Measurements from ENCODE around the gene CTSK. TPM values are rescaled to one million over a fixed set of nuclear protein-coding genes. Genes with fewer than 3 reads are reported as not detected.

Gene CTSK
- total RNA-seq, 1 experiment from 2014 or later = 5.6 TPM

DNA sequence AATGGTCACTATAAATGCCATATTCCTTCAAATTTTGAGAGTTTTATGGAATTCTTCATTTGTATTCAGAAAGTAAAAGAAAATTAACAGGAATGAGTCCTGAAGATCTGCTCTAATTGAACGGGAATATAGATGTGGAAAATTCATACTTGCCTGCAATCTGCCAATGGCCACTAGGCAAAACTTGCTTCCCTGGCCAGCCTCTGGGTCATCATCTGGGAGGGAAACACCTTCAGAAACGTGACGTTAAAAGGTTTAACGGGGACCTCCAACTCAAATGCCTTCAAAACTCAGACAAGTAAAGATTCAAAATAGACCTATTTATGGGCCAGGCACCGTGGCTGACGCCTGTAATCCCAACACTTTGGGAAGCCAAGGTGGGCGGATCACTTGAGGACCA, 21.7 kb upstream of the CTSK start:
- Histone ChIP-seq H3F3A (ENCODE audit: low read length, unreplicated experiment) (no peaks in the 10 kb centered on the region), H3K4me2 (ENCODE audit: low read length) (no peak overlapping the region), H2AFZ (ENCODE audit: low read length) (no peak overlapping the region), H3K9me3 (ENCODE audit: low read length) (no peaks in the 10 kb centered on the region), H4K20me1 (ENCODE audit: low read length) (no peaks in the 10 kb centered on the region), H3K9ac (ENCODE audit: low read length) (no peak overlapping the region), H3K4me3 (ENCODE audit: low read length) (no peak overlapping the region), H3K36me3 (ENCODE audit: low read depth, low read length) (peaks cover 49% of the 10 kb centered on the region), H3K27ac (ENCODE audit: low read length) (no peak overlapping the region), H3K4me1 (ENCODE audit: insufficient read depth, low read length) (no peaks in the 10 kb centered on the region), H3K27me3 (ENCODE audit: low read length) (no peaks in the 10 kb centered on the region), H3K9me2 (replicated peaks; ENCODE audit: low read length) (no peaks in the 10 kb centered on the region), H3K79me2 (ENCODE audit: low read length) (no peaks in the 10 kb centered on the region)
- no peak for TF ChIP-seq EZH2 (IDR thresholded peaks at IDR 0.05; ENCODE audit: low read length, unreplicated experiment)
- TF ChIP-seq, protein P1, sequence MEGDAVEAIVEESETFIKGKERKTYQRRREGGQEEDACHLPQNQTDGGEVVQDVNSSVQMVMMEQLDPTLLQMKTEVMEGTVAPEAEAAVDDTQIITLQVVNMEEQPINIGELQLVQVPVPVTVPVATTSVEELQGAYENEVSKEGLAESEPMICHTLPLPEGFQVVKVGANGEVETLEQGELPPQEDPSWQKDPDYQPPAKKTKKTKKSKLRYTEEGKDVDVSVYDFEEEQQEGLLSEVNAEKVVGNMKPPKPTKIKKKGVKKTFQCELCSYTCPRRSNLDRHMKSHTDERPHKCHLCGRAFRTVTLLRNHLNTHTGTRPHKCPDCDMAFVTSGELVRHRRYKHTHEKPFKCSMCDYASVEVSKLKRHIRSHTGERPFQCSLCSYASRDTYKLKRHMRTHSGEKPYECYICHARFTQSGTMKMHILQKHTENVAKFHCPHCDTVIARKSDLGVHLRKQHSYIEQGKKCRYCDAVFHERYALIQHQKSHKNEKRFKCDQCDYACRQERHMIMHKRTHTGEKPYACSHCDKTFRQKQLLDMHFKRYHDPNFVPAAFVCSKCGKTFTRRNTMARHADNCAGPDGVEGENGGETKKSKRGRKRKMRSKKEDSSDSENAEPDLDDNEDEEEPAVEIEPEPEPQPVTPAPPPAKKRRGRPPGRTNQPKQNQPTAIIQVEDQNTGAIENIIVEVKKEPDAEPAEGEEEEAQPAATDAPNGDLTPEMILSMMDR (conservative IDR thresholded peaks at IDR 0.05; ENCODE audit: low read depth, low read length) = peak; percentile 55
- ATAC-seq = no peak
- intact Hi-C loops (cut with micrococcal nuclease) = loop anchor here (10.0 kb wide), 1 partner anchor 95 kb away; the partner anchor contains the start of gene SETDB1
- ChIA-PET POLR2A (ENCODE audit: unreplicated experiment) (no interaction called here), CTCF (no interaction called here)
- DNase-seq = peak; percentile 18
- no TSS peak for BruUV-seq (replicated peaks)

DNA sequence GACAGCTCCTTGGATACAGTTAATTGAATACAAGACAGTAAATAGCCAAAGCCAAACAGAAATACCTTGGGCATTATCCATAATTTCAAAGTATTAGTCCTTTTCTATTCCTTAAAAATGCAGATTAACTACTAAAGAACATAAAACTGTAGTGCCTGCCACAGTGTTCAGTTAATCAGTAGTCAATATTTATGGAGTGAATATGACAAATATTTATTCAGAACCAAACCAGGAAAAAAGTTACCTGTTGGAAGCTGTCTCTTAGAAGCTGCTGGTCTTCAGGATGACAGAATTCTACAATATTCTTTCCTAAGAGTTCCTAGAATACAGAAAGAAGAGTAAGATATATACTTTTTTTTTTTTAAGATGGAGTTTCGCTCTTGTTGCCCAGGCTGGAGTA, 18.2 kb upstream of the CTSK start:
- no peaks in the 10 kb centered on the region for H3K9me3 ChIP-seq (ENCODE audit: low read length)
- H3F3A ChIP-seq (ENCODE audit: low read length, unreplicated experiment) = peaks cover 5% of the 10 kb centered on the region
- POLR2A ChIA-PET (ENCODE audit: unreplicated experiment) = interaction anchor here (0.6 kb wide), 1 partner anchor 25 kb away, joined by 4 read pairs; no protein-coding TSS in a partner anchor
- no peaks in the 10 kb centered on the region for H4K20me1 ChIP-seq (ENCODE audit: low read length)
- TF ChIP-seq EZH2 (IDR thresholded peaks at IDR 0.05; ENCODE audit: low read length, unreplicated experiment) = no peak
- TF ChIP-seq EZH2phosphoT487 (IDR thresholded peaks at IDR 0.05; ENCODE audit: borderline replicate concordance, low read length) = no peak
- TF ChIP-seq, protein P1 (conservative IDR thresholded peaks at IDR 0.05; ENCODE audit: low read depth, low read length) = no peak
- no TSS peak for BruUV-seq (replicated peaks)
- H2AFZ ChIP-seq (ENCODE audit: low read length) = no peak overlapping the region
- H3K9me2 ChIP-seq (replicated peaks; ENCODE audit: low read length) = no peaks in the 10 kb centered on the region
- no peak overlapping the region for H3K9ac ChIP-seq (ENCODE audit: low read length)
- H3K4me1 ChIP-seq (ENCODE audit: insufficient read depth, low read length) = peaks cover 3% of the 10 kb centered on the region
- no peaks in the 10 kb centered on the region for H3K27me3 ChIP-seq (ENCODE audit: low read length)
- no peak overlapping the region for H3K4me3 ChIP-seq (ENCODE audit: low read length)
- H3K36me3 ChIP-seq (ENCODE audit: low read depth, low read length) = peaks cover 35% of the 10 kb centered on the region
- intact Hi-C loops (cut with micrococcal nuclease) = no loop called here
- DNase-seq (no peak), ATAC-seq (no peak)
- H3K79me2 ChIP-seq (ENCODE audit: low read length) = no peaks in the 10 kb centered on the region
- H3K4me2 ChIP-seq (ENCODE audit: low read length) = no peak overlapping the region
- no peak overlapping the region for H3K27ac ChIP-seq (ENCODE audit: low read length)
- CTCF ChIA-PET = no interaction called here

DNA sequence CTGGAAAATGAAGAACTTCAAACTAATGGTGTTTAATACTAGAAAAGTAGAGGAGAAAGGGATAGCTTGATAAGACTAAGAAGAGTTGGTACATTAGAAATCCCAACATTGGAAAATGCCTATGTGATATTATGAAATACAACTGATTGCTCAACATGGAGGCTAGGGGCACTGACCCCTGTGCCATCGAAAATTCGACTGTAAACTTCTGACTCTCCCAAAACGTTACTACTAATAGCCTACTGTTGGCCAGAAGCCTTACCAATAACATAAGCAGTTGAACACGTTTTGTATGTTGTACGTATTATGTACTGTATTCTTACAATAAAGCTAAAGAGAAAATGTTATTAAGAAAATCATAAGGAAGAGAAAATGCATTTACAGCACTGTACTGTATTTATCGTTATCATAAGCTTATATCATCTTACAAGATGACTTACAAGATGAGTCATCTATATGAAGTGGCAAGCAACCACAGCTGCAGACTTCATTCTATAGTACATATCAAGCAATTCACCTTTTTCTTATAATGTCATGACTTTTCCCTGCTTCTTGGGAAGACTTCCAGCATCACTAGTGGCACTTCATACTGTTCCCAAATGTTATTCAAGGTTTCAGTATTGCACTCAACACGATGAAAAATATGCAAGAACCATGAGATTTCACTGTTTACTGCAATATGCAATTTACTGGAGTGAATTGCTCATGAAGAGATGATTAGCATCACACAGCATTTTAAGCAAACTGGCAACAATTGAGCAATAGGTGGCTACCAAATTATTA, 12.9 kb upstream of the CTSK start:
- Histone ChIP-seq H3F3A (ENCODE audit: low read length, unreplicated experiment) (peaks cover 11% of the 10 kb centered on the region), H3K9me3 (ENCODE audit: low read length) (no peaks in the 10 kb centered on the region), H3K4me3 (ENCODE audit: low read length) (no peak overlapping the region), H4K20me1 (ENCODE audit: low read length) (no peaks in the 10 kb centered on the region), H3K4me2 (ENCODE audit: low read length) (peak overlapping the region; percentile 32), H3K9me2 (replicated peaks; ENCODE audit: low read length) (no peaks in the 10 kb centered on the region), H3K27me3 (ENCODE audit: low read length) (no peaks in the 10 kb centered on the region), H3K27ac (ENCODE audit: low read length) (no peak overlapping the region), H3K4me1 (ENCODE audit: insufficient read depth, low read length) (peaks cover 15% of the 10 kb centered on the region), H2AFZ (ENCODE audit: low read length) (no peak overlapping the region), H3K9ac (ENCODE audit: low read length) (no peak overlapping the region), H3K36me3 (ENCODE audit: low read depth, low read length) (peaks cover 15% of the 10 kb centered on the region), H3K79me2 (ENCODE audit: low read length) (no peaks in the 10 kb centered on the region)
- intact Hi-C loops (cut with micrococcal nuclease) = no loop called here
- ChIA-PET POLR2A (ENCODE audit: unreplicated experiment) (interaction anchor here (0.6 to 0.7 kb wide), 2 partner anchors 130 to 259 kb away, joined by 3 to 5 read pairs; no protein-coding TSS in a partner anchor), CTCF (no interaction called here)
- DNase-seq (peak; percentile 74), ATAC-seq (peak; percentile 100)
- TF ChIP-seq, protein P1 (conservative IDR thresholded peaks at IDR 0.05; ENCODE audit: low read depth, low read length) = no peak
- TF ChIP-seq EZH2phosphoT487 (IDR thresholded peaks at IDR 0.05; ENCODE audit: borderline replicate concordance, low read length) = no peak
- no peak for TF ChIP-seq EZH2 (IDR thresholded peaks at IDR 0.05; ENCODE audit: low read length, unreplicated experiment)
- BruUV-seq (replicated peaks) = no TSS peak
